Uterus (tissue), 2 donors: ENCODE results near the gene HAVCR2.

ENCODE experiments used
- POLR2A ChIP-seq, 2 donors: fragments of 450-650 bp; IDR thresholded peaks; one replicate each; pipeline ENCODE4 v1.6.1; 2016; ENCODE audit warnings: antibody characterized with exemption in 2 of 2, mild to moderate bottlenecking in 1 of 2, moderate library complexity in 1 of 2
- TF ChIP-seq, protein P1 (sequence below), 4 experiments: fragments of 200-600 bp in 2 of 4; fragments of 450-650 bp in 2 of 4; sonication (generic) in 2 of 4; IDR thresholded peaks; one replicate each; pipeline ENCODE4 v1.5.1; 2016 to 2019; ENCODE audit warnings: antibody characterized with exemption in 4 of 4, mild to moderate bottlenecking in 2 of 4, moderate library complexity in 1 of 4

DNA sequence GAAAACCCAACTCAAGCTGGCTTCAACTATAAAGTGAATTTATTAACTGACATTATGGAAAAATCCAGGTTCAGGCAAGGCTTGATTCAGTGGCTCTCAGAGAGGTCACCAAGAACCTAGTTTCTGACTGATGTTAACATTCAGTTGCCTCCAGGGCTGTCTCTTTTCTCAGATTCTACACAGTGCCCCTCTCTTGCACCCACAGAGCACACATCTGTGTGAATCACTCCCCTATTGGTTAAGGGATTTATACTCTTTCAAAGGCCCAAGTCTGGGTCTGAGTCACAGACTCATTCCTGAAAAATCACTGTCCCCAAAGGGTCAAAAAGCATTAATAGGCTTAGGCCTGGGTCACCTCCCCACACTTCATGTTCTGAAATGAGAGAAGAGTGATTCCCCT, 6.2 kb upstream of the HAVCR2 start:
- TF ChIP-seq, protein P1, sequence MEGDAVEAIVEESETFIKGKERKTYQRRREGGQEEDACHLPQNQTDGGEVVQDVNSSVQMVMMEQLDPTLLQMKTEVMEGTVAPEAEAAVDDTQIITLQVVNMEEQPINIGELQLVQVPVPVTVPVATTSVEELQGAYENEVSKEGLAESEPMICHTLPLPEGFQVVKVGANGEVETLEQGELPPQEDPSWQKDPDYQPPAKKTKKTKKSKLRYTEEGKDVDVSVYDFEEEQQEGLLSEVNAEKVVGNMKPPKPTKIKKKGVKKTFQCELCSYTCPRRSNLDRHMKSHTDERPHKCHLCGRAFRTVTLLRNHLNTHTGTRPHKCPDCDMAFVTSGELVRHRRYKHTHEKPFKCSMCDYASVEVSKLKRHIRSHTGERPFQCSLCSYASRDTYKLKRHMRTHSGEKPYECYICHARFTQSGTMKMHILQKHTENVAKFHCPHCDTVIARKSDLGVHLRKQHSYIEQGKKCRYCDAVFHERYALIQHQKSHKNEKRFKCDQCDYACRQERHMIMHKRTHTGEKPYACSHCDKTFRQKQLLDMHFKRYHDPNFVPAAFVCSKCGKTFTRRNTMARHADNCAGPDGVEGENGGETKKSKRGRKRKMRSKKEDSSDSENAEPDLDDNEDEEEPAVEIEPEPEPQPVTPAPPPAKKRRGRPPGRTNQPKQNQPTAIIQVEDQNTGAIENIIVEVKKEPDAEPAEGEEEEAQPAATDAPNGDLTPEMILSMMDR (IDR thresholded peaks at IDR 0.05), result no peak
- TF ChIP-seq POLR2A (IDR thresholded peaks at IDR 0.05), result no peak
